Hepatocyte (in vitro differentiated cells): ENCODE data around the gene CPTP. TPM values are rescaled to one million over a fixed set of nuclear protein-coding genes. Genes with fewer than 3 reads are reported as not detected.

Experiments used
- DNase-seq: peaks from one replicate; pipeline ENCODE4 v3.0.0-alpha.2; 2016; ENCODE audit warnings: low spot score
- H2AFZ ChIP-seq: fragments of 200-600 bp; sonication (generic); 2 replicates; pipeline ENCODE4 v1.6.0; 2016; ENCODE audit warnings: antibody characterized with exemption, mild to moderate bottlenecking
- H3K27ac ChIP-seq: fragments of 200-600 bp; sonication (generic); 2 replicates; pipeline ENCODE4 v1.5.1; 2016; ENCODE audit warnings: mild to moderate bottlenecking
- H3K27me3 ChIP-seq: fragments of 200-600 bp; sonication (generic); 2 replicates; pipeline ENCODE4 v1.6.1; 2016
- H3K36me3 ChIP-seq: fragments of 200-600 bp; sonication (generic); replicated peaks from 2 replicates; pipeline ENCODE4 v1.5.1; 2016; ENCODE audit warnings: low read depth; ENCODE audit not compliant: insufficient read depth
- H3K4me1 ChIP-seq: fragments of 200-600 bp; sonication (generic); 2 replicates; pipeline ENCODE4 v1.5.1; 2016; ENCODE audit warnings: mild to moderate bottlenecking, moderate library complexity; ENCODE audit not compliant: insufficient read depth
- H3K4me2 ChIP-seq: fragments of 200-600 bp; sonication (generic); 2 replicates; pipeline ENCODE4 v1.6.0; 2016
- H3K4me3 ChIP-seq: fragments of 200-600 bp; sonication (generic); 2 replicates; pipeline ENCODE4 v1.5.1; 2016; ENCODE audit warnings: mild to moderate bottlenecking
- H3K79me2 ChIP-seq: fragments of 200-600 bp; sonication (generic); 2 replicates; pipeline ENCODE4 v1.6.0; 2017; ENCODE audit warnings: mild to moderate bottlenecking
- H3K9me2 ChIP-seq: fragments of 200-600 bp; sonication (generic); replicated peaks from 2 replicates; pipeline ENCODE4 v1.6.0; 2017; ENCODE audit warnings: mild to moderate bottlenecking; ENCODE audit not compliant: insufficient read depth
- H3K9me3 ChIP-seq: fragments of 200-600 bp; sonication (generic); 2 replicates; pipeline ENCODE4 v1.5.1; 2016; ENCODE audit warnings: low read depth, mild to moderate bottlenecking
- H4K20me1 ChIP-seq: fragments of 200-600 bp; sonication (generic); 2 replicates; pipeline ENCODE4 v1.6.0; 2016; ENCODE audit warnings: mild to moderate bottlenecking; ENCODE audit not compliant: insufficient read depth, poor library complexity, severe bottlenecking
- CTCF ChIP-seq: fragments of 200-600 bp; sonication (generic); IDR thresholded peaks from 2 replicates; pipeline ENCODE4 v1.5.1; 2016; ENCODE audit warnings: antibody characterized with exemption, mild to moderate bottlenecking; ENCODE audit not compliant: poor library complexity
- EZH2 ChIP-seq: fragments of 200-600 bp; sonication (generic); IDR thresholded peaks from 2 replicates; pipeline ENCODE4 v1.6.1; 2016; ENCODE audit warnings: antibody characterized with exemption, mild to moderate bottlenecking, borderline replicate concordance
- EZH2phosphoT487 ChIP-seq: fragments of 200-600 bp; sonication (generic); IDR thresholded peaks from one replicate; pipeline ENCODE4 v1.6.1; 2018; ENCODE audit warnings: antibody characterized with exemption, mild to moderate bottlenecking, low read depth, moderate library complexity; ENCODE audit not compliant: unreplicated experiment, severe bottlenecking
- WGBS: methylation state at CpG from one replicate; pipeline ENCODE4 v1.1.6; 2016; ENCODE audit warnings: low lambda C conversion rate; ENCODE audit errors: missing lambda C conversion rate; 5-methylcytosine and 5-hydroxymethylcytosine counted together
- polyA plus RNA-seq: library from polyadenylated mRNA; unstranded; fragments of >200 nt; fragmentation: Nextera tagmentation; extraction: Ambion mirVana; gene quantifications from 2 replicates; pipeline ENCODE4 v1.2.1, GENCODE V29; 2016
- total RNA-seq: library from RNA; depleted of rRNA; stranded (reverse); fragments of >200 nt; gene quantifications from 2 replicates; pipeline ENCODE4 v1.2.3, GENCODE V29; 2014

The CPTP gene
- total and polyA plus RNA-seq, 2 experiments from 2014 or later: 12.8 to 45.6 TPM

GRCh38 chr1:1290238-1290731, 34.3 kb upstream of the CPTP start:
- no peaks in the 10 kb centered on the region for H3K79me2 ChIP-seq
- H4K20me1 ChIP-seq: no peaks in the 10 kb centered on the region
- H3K4me3 ChIP-seq: no peak overlapping the region
- H3K9me2 ChIP-seq: no peaks in the 10 kb centered on the region
- 63% methylated on average over 15 of the region's 15 CpGs for WGBS
- H3K4me2 ChIP-seq: no peak overlapping the region
- no peaks in the 10 kb centered on the region for H3K36me3 ChIP-seq
- H3K27ac ChIP-seq: no peak overlapping the region
- H3K4me1 ChIP-seq: no peaks in the 10 kb centered on the region
- no peaks in the 10 kb centered on the region for H3K9me3 ChIP-seq
- no peak overlapping the region for H2AFZ ChIP-seq
- H3K27me3 ChIP-seq: no peaks in the 10 kb centered on the region
- DNase-seq: peak; percentile 75
- TF ChIP-seq EZH2 (no peak), CTCF (peak; percentile 46)

- H4K20me1 ChIP-seq: no peaks in the 10 kb centered on the region
- H3K27ac ChIP-seq: no peak overlapping the region
- no peaks in the 10 kb centered on the region for H3K9me2 ChIP-seq
- H3K79me2 ChIP-seq: no peaks in the 10 kb centered on the region
- no peaks in the 10 kb centered on the region for H3K27me3 ChIP-seq
- no peaks in the 10 kb centered on the region for H3K4me1 ChIP-seq
- H3K4me2 ChIP-seq: no peak overlapping the region
- no peak overlapping the region for H2AFZ ChIP-seq
- WGBS: 76% methylated on average over 27 of the region's 28 CpGs
- DNase-seq: no peak
- H3K4me3 ChIP-seq: no peak overlapping the region
- H3K36me3 ChIP-seq: no peaks in the 10 kb centered on the region
- TF ChIP-seq CTCF (no peak), EZH2 (no peak)
- no peaks in the 10 kb centered on the region for H3K9me3 ChIP-seq
These were observed 33.5 kb upstream of the CPTP start for GRCh38 chr1:1291023-1291528.

- no peaks in the 10 kb centered on the region for H3K79me2 ChIP-seq
- TF ChIP-seq CTCF (peak; percentile 62), EZH2 (no peak), EZH2phosphoT487 (no peak)
- H3K9me2 ChIP-seq: no peaks in the 10 kb centered on the region
- H3K27ac ChIP-seq: no peak overlapping the region
- H3K27me3 ChIP-seq: no peaks in the 10 kb centered on the region
- no peaks in the 10 kb centered on the region for H3K4me1 ChIP-seq
- H3K36me3 ChIP-seq: no peaks in the 10 kb centered on the region
- no peak overlapping the region for H2AFZ ChIP-seq
- H4K20me1 ChIP-seq: no peaks in the 10 kb centered on the region
- H3K9me3 ChIP-seq: no peaks in the 10 kb centered on the region
- no peak overlapping the region for H3K4me3 ChIP-seq
- 57% methylated on average over 44 of the region's 45 CpGs for WGBS
- DNase-seq: peak; percentile 83
- no peak overlapping the region for H3K4me2 ChIP-seq
These were observed 32.8 kb upstream of the CPTP start for GRCh38 chr1:1291548-1292441.
